WTC11 (cell line): ENCODE results near the gene SLC2A10. TPM values are rescaled to one million over a fixed set of nuclear protein-coding genes. Genes with fewer than 3 reads are reported as not detected.

Source experiments
- ATAC-seq: fragments of 200-7000 bp; cut with Tn5 transposase; 2 replicates; pipeline ENCODE4 v1.10.0; 2021; ENCODE audit warnings: mild to moderate bottlenecking, moderate library complexity
- CTCF ChIA-PET: fragments of 300-600 bp; sonication (Branson Sonifier 250); formaldehyde crosslinking; loops from one replicate; lab custom pipeline; 2021; ENCODE audit warnings: antibody characterized with exemption; lab: Charles Lee
- POLR2A ChIA-PET: fragments of 350-600 bp; sonication (Branson Sonifier 250); formaldehyde crosslinking; loops from one replicate; lab custom pipeline; 2021; ENCODE audit warnings: antibody characterized with exemption; lab: Charles Lee
- DNase-seq: peaks from one replicate; pipeline ENCODE4 v3.0.0; 2021; ENCODE audit warnings: low spot score
- H3K27ac Mint-ChIP-seq: 2 replicates; pipeline ENCODE4 v1.8.0; 2021; ENCODE audit warnings: mixed read lengths
- H3K27me3 Mint-ChIP-seq: 2 replicates; pipeline ENCODE4 v1.8.0; 2021; ENCODE audit warnings: low read depth, mild to moderate bottlenecking, moderate library complexity, mixed read lengths
- H3K36me3 Mint-ChIP-seq: 2 replicates; pipeline ENCODE4 v1.8.0; 2021; ENCODE audit warnings: mixed read lengths
- H3K4me1 Mint-ChIP-seq: 2 replicates; pipeline ENCODE4 v1.8.0; 2022; ENCODE audit warnings: mixed read lengths
- H3K4me3 Mint-ChIP-seq: 2 replicates; pipeline ENCODE4 v1.8.0; 2021; ENCODE audit warnings: mild to moderate bottlenecking, moderate library complexity, mixed read lengths
- H3K9me3 Mint-ChIP-seq: 2 replicates; pipeline ENCODE4 v1.8.0; 2021; ENCODE audit warnings: mixed read lengths
- ELF4 ChIP-seq: sonication (generic); formaldehyde crosslinking; IDR thresholded peaks from 2 replicates; pipeline ENCODE4 v1.8.1; 2022; ENCODE audit warnings: low read depth, mild to moderate bottlenecking, moderate library complexity, missing genetic modification reagents
- JAZF1 ChIP-seq: fragments of 250-450 bp; sonication (Bioruptor Pico); IDR thresholded peaks from 2 replicates; pipeline ENCODE4 v1.9.0; 2021; ENCODE audit warnings: moderate library complexity, mild to moderate bottlenecking, inconsistent platforms
- MXD4 ChIP-seq: fragments of 250-450 bp; sonication (Bioruptor Pico); IDR thresholded peaks from 2 replicates; pipeline ENCODE4 v1.8.0; 2021; ENCODE audit warnings: mild to moderate bottlenecking, moderate library complexity, borderline replicate concordance
- NFE2L1 ChIP-seq: sonication (generic); formaldehyde crosslinking; IDR thresholded peaks from 2 replicates; pipeline ENCODE4 v1.8.1; 2023; ENCODE audit warnings: missing genetic modification reagents
- NFYB ChIP-seq: sonication (generic); formaldehyde crosslinking; conservative IDR thresholded peaks from 2 replicates; pipeline ENCODE4 v1.8.0; 2022; ENCODE audit warnings: low read depth, missing genetic modification reagents
- NR3C1 ChIP-seq: sonication (generic); formaldehyde crosslinking; conservative IDR thresholded peaks from 2 replicates; pipeline ENCODE4 v1.8.1; 2023; ENCODE audit warnings: low read depth, mild to moderate bottlenecking, missing genetic modification reagents
- SOX15 ChIP-seq: fragments of 250-450 bp; sonication (Bioruptor Pico); IDR thresholded peaks from 2 replicates; pipeline ENCODE4 v1.9.0; 2021; ENCODE audit warnings: mild to moderate bottlenecking
- SP1 ChIP-seq: sonication (generic); formaldehyde crosslinking; conservative IDR thresholded peaks from 2 replicates; pipeline ENCODE4 v1.8.1; 2022; ENCODE audit warnings: missing genetic modification reagents
- ZNF416 ChIP-seq: fragments of 250-450 bp; sonication (Bioruptor Pico); IDR thresholded peaks from 2 replicates; pipeline ENCODE4 v1.9.0; 2021; ENCODE audit warnings: mild to moderate bottlenecking, inconsistent platforms
- total RNA-seq: library from RNA; stranded (reverse); gene quantifications from 3 replicates; pipeline ENCODE4 v1.2.3, GENCODE V29; 2021
- TF ChIP-seq, protein P1 (sequence below): sonication (generic); formaldehyde crosslinking; IDR thresholded peaks from 2 replicates; pipeline ENCODE4 v1.8.1; 2023; ENCODE audit warnings: mild to moderate bottlenecking, moderate library complexity, missing genetic modification reagents
- TF ChIP-seq, protein P2 (sequence below): sonication (generic); formaldehyde crosslinking; IDR thresholded peaks from 2 replicates; pipeline ENCODE4 v1.8.1; 2022; ENCODE audit warnings: mild to moderate bottlenecking, moderate library complexity, missing genetic modification reagents
- TF ChIP-seq, protein P3 (sequence below): fragments of 250-450 bp; sonication (Bioruptor Pico); conservative IDR thresholded peaks from 2 replicates; pipeline ENCODE4 v1.9.0; 2021; ENCODE audit warnings: mild to moderate bottlenecking
- TF ChIP-seq, protein P4 (sequence below): sonication (generic); formaldehyde crosslinking; IDR thresholded peaks from 2 replicates; pipeline ENCODE4 v1.8.1; 2023; ENCODE audit warnings: mild to moderate bottlenecking, missing genetic modification reagents, borderline replicate concordance
- TF ChIP-seq, protein P5 (sequence below): sonication (generic); formaldehyde crosslinking; IDR thresholded peaks from 2 replicates; pipeline ENCODE4 v1.8.0; 2022; ENCODE audit warnings: mild to moderate bottlenecking, missing genetic modification reagents
- TF ChIP-seq, protein P6 (sequence below): sonication (generic); formaldehyde crosslinking; IDR thresholded peaks from 2 replicates; pipeline ENCODE4 v1.8.1; 2023; ENCODE audit warnings: mild to moderate bottlenecking, missing genetic modification reagents

SLC2A10 gene
- total RNA-seq, 1 experiment from 2014 or later: 8.0 TPM

DNA sequence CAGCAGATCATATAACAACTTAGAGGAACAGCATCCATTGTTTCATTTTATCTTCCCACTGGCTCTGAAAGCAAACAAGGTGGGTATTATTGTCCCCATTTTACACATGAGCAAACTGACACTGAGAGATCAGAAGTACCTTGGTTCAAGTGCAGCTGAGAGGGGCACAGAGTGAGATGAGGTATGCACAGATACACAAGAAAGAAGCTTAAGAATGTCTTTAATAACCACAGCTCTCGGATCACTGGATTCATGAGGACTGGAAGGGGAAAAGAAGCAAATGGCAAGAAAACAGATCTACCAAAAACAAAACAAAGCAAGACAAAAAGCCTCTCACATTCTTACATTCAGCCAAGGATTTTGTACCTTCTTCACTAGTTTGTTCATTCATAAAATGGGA lies 10.6 kb downstream of the SLC2A10 start (continued):
- TF ChIP-seq, protein P1, sequence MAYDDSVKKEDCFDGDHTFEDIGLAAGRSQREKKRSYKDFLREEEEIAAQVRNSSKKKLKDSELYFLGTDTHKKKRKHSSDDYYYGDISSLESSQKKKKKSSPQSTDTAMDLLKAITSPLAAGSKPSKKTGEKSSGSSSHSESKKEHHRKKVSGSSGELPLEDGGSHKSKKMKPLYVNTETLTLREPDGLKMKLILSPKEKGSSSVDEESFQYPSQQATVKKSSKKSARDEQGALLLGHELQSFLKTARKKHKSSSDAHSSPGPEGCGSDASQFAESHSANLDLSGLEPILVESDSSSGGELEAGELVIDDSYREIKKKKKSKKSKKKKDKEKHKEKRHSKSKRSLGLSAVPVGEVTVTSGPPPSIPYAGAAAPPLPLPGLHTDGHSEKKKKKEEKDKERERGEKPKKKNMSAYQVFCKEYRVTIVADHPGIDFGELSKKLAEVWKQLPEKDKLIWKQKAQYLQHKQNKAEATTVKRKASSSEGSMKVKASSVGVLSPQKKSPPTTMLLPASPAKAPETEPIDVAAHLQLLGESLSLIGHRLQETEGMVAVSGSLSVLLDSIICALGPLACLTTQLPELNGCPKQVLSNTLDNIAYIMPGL (CRISPR knock-in tag): no peak

DNA sequence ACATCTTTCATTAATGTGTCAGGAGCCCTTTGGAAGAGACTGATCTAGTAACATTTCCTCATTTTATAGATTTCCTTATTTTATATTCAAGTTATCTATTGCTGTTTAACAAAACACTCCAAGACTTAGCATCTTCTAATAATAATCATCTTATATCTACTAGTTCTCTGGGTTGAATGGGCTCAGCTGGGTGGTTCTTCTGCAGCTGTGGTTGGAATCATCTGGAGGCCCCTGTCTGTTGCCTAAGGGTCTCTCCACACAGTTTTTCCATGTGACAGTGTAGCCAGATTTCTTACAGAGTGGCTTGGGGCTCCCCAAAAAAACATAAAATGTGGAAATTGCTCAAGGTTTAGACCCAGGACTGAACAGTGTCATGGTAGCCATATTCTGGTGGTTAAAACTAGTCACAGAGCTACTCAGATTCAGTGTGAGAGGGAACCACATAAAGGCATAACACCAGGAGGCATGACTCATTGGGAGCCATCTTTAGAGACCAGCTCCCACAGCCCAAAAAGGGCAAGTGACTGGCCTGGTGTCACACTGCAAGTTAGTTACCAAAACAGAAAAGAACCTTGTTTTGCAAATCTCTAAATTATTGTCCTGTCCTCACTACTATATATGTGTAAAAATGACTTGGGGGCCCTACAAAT lies 11.5 kb downstream of the SLC2A10 start:
- Mint-ChIP-seq H3K36me3 (peaks cover 22% of the 10 kb centered on the region), H3K27ac (no peak overlapping the region), H3K4me1 (no peaks in the 10 kb centered on the region), H3K27me3 (peaks cover 5% of the 10 kb centered on the region), H3K4me3 (no peak overlapping the region), H3K9me3 (peaks cover 27% of the 10 kb centered on the region)
- ATAC-seq (no peak), DNase-seq (no peak)
- CTCF ChIA-PET: interaction anchor here (0.7 kb wide), 1 partner anchor 82 kb away, joined by 4 read pairs; no protein-coding TSS in a partner anchor
- POLR2A ChIA-PET: no interaction called here
- TF ChIP-seq, protein P2, sequence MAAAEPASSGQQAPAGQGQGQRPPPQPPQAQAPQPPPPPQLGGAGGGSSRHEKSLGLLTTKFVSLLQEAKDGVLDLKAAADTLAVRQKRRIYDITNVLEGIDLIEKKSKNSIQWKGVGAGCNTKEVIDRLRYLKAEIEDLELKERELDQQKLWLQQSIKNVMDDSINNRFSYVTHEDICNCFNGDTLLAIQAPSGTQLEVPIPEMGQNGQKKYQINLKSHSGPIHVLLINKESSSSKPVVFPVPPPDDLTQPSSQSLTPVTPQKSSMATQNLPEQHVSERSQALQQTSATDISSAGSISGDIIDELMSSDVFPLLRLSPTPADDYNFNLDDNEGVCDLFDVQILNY (CRISPR knock-in tag): no peak
- no peak for TF ChIP-seq JAZF1 (CRISPR knock-in tag)
- no peak for TF ChIP-seq NFYB
- TF ChIP-seq, protein P3, sequence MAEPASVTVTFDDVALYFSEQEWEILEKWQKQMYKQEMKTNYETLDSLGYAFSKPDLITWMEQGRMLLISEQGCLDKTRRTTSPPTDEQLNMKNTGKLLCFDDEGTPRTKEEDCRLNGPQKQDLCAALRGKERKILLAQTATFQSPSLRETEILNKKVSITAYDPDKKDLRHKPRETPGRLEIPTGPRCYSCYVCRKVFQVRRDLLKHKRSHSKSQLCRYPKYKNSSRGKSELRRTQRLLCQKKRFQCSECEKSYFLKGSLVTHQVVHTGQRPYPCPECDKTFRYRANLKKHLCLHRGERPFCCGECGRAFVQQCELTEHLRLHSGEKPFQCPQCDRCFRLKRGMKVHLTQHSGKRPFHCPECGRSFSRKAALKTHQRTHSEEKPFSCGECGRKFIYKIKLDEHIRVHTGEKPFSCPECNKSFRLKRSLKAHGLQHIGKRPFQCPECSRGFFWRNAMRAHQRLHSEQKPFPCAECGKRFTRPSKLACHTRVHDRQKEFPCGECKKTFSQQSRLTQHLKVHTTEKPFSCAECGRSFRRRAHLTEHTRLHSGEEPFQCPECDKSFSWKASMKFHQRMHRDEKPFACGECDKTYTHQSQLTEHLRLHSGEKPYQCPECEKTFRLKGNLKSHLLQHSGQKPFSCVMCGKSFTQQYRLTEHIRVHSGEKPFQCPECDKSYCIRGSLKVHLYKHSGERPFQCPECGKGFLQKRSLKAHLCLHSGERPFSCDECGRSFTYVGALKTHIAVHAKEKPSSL (CRISPR knock-in tag): no peak
- TF ChIP-seq NR3C1: no peak
- no peak for TF ChIP-seq ZNF416 (CRISPR knock-in tag)

DNA sequence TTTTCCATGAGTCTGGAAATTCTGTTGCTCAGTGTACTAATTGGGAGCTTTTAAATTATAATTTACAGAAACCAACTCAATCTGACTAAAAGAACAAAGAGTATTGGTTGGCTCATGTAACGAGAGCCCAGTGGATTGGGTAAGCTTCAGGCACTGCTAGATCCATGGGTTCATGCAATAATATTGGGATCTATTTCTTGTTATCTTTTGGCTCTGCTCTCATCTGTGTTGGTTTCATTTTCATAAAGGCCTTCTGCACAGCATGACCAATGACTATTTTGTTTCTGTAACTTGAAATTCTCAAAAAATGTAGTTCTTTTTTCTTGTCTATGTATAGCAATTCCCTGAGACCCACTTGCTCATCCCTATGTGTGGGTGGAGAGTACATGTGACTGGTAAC lies 12.0 kb downstream of the SLC2A10 start:
- H3K4me3 Mint-ChIP-seq: no peak overlapping the region
- TF ChIP-seq, protein P4, sequence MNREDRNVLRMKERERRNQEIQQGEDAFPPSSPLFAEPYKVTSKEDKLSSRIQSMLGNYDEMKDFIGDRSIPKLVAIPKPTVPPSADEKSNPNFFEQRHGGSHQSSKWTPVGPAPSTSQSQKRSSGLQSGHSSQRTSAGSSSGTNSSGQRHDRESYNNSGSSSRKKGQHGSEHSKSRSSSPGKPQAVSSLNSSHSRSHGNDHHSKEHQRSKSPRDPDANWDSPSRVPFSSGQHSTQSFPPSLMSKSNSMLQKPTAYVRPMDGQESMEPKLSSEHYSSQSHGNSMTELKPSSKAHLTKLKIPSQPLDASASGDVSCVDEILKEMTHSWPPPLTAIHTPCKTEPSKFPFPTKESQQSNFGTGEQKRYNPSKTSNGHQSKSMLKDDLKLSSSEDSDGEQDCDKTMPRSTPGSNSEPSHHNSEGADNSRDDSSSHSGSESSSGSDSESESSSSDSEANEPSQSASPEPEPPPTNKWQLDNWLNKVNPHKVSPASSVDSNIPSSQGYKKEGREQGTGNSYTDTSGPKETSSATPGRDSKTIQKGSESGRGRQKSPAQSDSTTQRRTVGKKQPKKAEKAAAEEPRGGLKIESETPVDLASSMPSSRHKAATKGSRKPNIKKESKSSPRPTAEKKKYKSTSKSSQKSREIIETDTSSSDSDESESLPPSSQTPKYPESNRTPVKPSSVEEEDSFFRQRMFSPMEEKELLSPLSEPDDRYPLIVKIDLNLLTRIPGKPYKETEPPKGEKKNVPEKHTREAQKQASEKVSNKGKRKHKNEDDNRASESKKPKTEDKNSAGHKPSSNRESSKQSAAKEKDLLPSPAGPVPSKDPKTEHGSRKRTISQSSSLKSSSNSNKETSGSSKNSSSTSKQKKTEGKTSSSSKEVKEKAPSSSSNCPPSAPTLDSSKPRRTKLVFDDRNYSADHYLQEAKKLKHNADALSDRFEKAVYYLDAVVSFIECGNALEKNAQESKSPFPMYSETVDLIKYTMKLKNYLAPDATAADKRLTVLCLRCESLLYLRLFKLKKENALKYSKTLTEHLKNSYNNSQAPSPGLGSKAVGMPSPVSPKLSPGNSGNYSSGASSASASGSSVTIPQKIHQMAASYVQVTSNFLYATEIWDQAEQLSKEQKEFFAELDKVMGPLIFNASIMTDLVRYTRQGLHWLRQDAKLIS (CRISPR knock-in tag): no peak
- TF ChIP-seq, protein P1 (CRISPR knock-in tag): no peak
- TF ChIP-seq, protein P5, sequence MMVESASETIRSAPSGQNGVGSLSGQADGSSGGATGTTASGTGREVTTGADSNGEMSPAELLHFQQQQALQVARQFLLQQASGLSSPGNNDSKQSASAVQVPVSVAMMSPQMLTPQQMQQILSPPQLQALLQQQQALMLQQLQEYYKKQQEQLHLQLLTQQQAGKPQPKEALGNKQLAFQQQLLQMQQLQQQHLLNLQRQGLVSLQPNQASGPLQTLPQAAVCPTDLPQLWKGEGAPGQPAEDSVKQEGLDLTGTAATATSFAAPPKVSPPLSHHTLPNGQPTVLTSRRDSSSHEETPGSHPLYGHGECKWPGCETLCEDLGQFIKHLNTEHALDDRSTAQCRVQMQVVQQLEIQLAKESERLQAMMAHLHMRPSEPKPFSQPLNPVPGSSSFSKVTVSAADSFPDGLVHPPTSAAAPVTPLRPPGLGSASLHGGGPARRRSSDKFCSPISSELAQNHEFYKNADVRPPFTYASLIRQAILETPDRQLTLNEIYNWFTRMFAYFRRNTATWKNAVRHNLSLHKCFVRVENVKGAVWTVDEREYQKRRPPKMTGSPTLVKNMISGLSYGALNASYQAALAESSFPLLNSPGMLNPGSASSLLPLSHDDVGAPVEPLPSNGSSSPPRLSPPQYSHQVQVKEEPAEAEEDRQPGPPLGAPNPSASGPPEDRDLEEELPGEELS: no peak
- TF ChIP-seq NFE2L1 (CRISPR knock-in tag) (no peak), ZNF416 (CRISPR knock-in tag) (no peak), SP1 (CRISPR knock-in tag) (no peak), SOX15 (CRISPR knock-in tag) (no peak), ELF4 (no peak), MXD4 (CRISPR knock-in tag) (no peak)
- TF ChIP-seq, protein P6, sequence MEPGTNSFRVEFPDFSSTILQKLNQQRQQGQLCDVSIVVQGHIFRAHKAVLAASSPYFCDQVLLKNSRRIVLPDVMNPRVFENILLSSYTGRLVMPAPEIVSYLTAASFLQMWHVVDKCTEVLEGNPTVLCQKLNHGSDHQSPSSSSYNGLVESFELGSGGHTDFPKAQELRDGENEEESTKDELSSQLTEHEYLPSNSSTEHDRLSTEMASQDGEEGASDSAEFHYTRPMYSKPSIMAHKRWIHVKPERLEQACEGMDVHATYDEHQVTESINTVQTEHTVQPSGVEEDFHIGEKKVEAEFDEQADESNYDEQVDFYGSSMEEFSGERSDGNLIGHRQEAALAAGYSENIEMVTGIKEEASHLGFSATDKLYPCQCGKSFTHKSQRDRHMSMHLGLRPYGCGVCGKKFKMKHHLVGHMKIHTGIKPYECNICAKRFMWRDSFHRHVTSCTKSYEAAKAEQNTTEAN (CRISPR knock-in tag): no peak
- H3K27ac Mint-ChIP-seq: no peak overlapping the region
- ChIA-PET CTCF (interaction anchor here (0.7 kb wide), 1 partner anchor 83 kb away, joined by 4 read pairs; no protein-coding TSS in a partner anchor), POLR2A (no interaction called here)
- no peaks in the 10 kb centered on the region for H3K4me1 Mint-ChIP-seq
- H3K36me3 Mint-ChIP-seq: peaks cover 22% of the 10 kb centered on the region
- peaks cover 27% of the 10 kb centered on the region for H3K9me3 Mint-ChIP-seq
- ATAC-seq (no peak), DNase-seq (no peak)
- H3K27me3 Mint-ChIP-seq: peaks cover 5% of the 10 kb centered on the region
